Central memory CD8-positive, alpha-beta T cell (primary cell): Measurements from ENCODE around the gene TUT4.

Experiments
- ATAC-seq: fragments of 150-1000 bp; cut with Tn5 transposase; replicated peaks from 2 replicates; pipeline ENCODE4 v1.10.0; 2022; ENCODE audit warnings: mild to moderate bottlenecking, moderate FRiP score, moderate number of reproducible peaks; ENCODE audit not compliant: poor library complexity, severe bottlenecking; ENCODE audit errors: extremely low read depth
- DNase-seq, 2 donors: peaks; one replicate each; pipeline ENCODE4 v3.0.0; 2021; ENCODE audit warnings: low spot score in 2 of 2
- H3K27ac Mint-ChIP-seq: one replicate; pipeline ENCODE4 v1.8.0; 2022; ENCODE audit warnings: low read depth, mild to moderate bottlenecking, moderate library complexity, mixed read lengths
- H3K27me3 Mint-ChIP-seq: one replicate; pipeline ENCODE4 v1.8.0; 2022; ENCODE audit warnings: mixed read lengths
- H3K36me3 Mint-ChIP-seq: one replicate; pipeline ENCODE4 v1.8.0; 2022; ENCODE audit warnings: mild to moderate bottlenecking, moderate library complexity, mixed read lengths; ENCODE audit not compliant: insufficient read depth
- H3K4me1 Mint-ChIP-seq: one replicate; pipeline ENCODE4 v1.8.0; 2022; ENCODE audit warnings: mixed read lengths
- H3K4me3 Mint-ChIP-seq: one replicate; pipeline ENCODE4 v1.8.0; 2022; ENCODE audit warnings: mild to moderate bottlenecking, moderate library complexity, mixed read lengths
- H3K9me3 Mint-ChIP-seq: one replicate; pipeline ENCODE4 v1.8.0; 2022; ENCODE audit warnings: mixed read lengths

The TUT4 gene

GRCh38 chr1:52552505-52553361 is at the start of gene TUT4:
Gene TUT4 (minus strand): TSS chr1:52553092. CDS start chr1:52526280, 26,812 bp downstream.
- ATAC-seq (peak; percentile 48), DNase-seq (peak; percentile 40 to 47)
- H3K27me3 Mint-ChIP-seq, result no peaks in the 10 kb centered on the region
- H3K36me3 Mint-ChIP-seq, result peaks cover 12% of the 10 kb centered on the region
- H3K4me3 Mint-ChIP-seq, result no peak within 1 kb of the TSS
- H3K27ac Mint-ChIP-seq, result no peak within 1 kb of the TSS
- no peaks in the 10 kb centered on the region for H3K9me3 Mint-ChIP-seq
- H3K4me1 Mint-ChIP-seq, result peaks cover 25% of the 10 kb centered on the region

GRCh38 chr1:52601991-52602855 is 49.3 kb upstream of the TUT4 start, which contains the start of gene GPX7:
Gene GPX7 (plus strand): TSS chr1:52602371. CDS start chr1:52602410, 39 bp downstream.
- H3K4me1 Mint-ChIP-seq, result peaks cover 47% of the 10 kb centered on the region
- H3K27me3 Mint-ChIP-seq, result no peaks in the 10 kb centered on the region
- H3K9me3 Mint-ChIP-seq, result no peaks in the 10 kb centered on the region
- peak within 1 kb of the TSS; percentile 88 for H3K4me3 Mint-ChIP-seq
- peaks cover 14% of the 10 kb centered on the region for H3K36me3 Mint-ChIP-seq
- H3K27ac Mint-ChIP-seq, result peak within 1 kb of the TSS; percentile 94
- DNase-seq, result peak; percentile 37 to 52
- ATAC-seq, result peak; percentile 73

GRCh38 chr1:52601519-52601918 is 48.6 kb upstream of the TUT4 start:
- Mint-ChIP-seq H3K4me3 (peak overlapping the region; percentile 88), H3K27ac (peak overlapping the region; percentile 88), H3K9me3 (no peaks in the 10 kb centered on the region), H3K4me1 (peaks cover 42% of the 10 kb centered on the region), H3K27me3 (no peaks in the 10 kb centered on the region), H3K36me3 (peaks cover 16% of the 10 kb centered on the region)
- no peak for ATAC-seq
- no peak for DNase-seq

DNA sequence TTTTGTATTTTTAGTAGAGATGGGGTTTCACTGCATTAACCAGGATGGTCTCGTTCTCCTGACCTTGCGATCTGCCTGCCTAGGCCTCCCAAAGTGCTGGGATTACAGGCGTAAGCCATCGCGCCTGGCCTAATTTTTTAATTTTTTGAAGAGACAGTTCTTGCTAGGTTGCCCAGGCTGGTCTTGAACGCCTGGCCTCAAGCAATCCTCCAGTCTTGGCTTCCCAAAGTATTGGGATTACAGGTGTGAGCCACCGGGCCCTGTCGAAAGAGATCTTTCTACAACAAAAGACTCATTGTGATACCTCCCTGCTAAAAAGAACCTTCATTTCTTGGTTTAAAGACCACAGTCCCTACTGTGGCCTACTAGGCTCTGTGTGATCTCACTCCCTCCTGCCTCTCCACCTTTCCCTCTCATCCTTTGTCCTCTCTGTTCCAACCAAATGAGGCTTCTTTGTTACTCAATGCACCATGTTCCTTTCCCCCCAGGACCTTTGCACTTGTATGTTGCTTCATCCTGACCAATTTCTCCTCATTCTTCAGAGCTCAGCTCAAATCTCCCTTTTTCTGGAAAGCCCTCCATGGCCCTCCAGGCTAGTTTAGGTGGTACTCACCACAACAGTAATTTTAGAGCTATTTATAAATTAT is 47.8 kb upstream of the TUT4 start:
- Mint-ChIP-seq H3K4me3 (peak overlapping the region; percentile 88), H3K27ac (no peak overlapping the region), H3K27me3 (no peaks in the 10 kb centered on the region), H3K9me3 (no peaks in the 10 kb centered on the region), H3K4me1 (peaks cover 33% of the 10 kb centered on the region), H3K36me3 (peaks cover 12% of the 10 kb centered on the region)
- DNase-seq (no peak), ATAC-seq (no peak)

GRCh38 chr1:52599236-52599635 is 46.3 kb upstream of the TUT4 start:
- no peaks in the 10 kb centered on the region for H3K9me3 Mint-ChIP-seq
- H3K4me1 Mint-ChIP-seq, result peaks cover 28% of the 10 kb centered on the region
- no peak overlapping the region for H3K27ac Mint-ChIP-seq
- DNase-seq (no peak), ATAC-seq (no peak)
- H3K27me3 Mint-ChIP-seq, result no peaks in the 10 kb centered on the region
- no peak overlapping the region for H3K4me3 Mint-ChIP-seq
- H3K36me3 Mint-ChIP-seq, result peaks cover 12% of the 10 kb centered on the region

GRCh38 chr1:52598729-52599128 is 45.8 kb upstream of the TUT4 start:
- Mint-ChIP-seq H3K9me3 (no peaks in the 10 kb centered on the region), H3K4me3 (no peak overlapping the region), H3K4me1 (peaks cover 23% of the 10 kb centered on the region), H3K27ac (no peak overlapping the region), H3K27me3 (no peaks in the 10 kb centered on the region), H3K36me3 (peaks cover 12% of the 10 kb centered on the region)
- no peak for ATAC-seq
- DNase-seq, result no peak

DNA sequence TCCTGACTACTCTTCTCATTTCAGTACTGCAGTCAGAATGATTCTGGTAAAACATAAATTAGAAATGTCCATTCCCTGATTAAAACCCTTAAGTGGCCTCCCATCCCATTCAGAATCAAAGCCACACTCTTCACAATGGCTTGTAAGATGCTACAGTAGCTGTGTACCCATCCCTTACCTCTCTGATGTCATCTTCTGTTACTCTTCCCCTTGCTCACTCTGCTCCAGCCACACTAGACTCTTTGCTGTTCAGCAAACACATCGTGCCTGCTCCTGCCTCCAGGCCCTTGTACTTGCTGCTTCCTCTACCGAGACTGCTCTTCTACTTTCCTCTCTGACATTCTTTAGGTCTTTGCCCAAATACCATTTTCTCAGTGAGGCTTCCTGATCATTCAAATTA is 45.0 kb upstream of the TUT4 start:
- Mint-ChIP-seq H3K9me3 (no peaks in the 10 kb centered on the region), H3K27ac (no peak overlapping the region), H3K4me3 (no peak overlapping the region), H3K27me3 (no peaks in the 10 kb centered on the region), H3K36me3 (peaks cover 10% of the 10 kb centered on the region), H3K4me1 (peaks cover 15% of the 10 kb centered on the region)
- DNase-seq (no peak), ATAC-seq (no peak)

GRCh38 chr1:52595061-52595460 is 42.2 kb upstream of the TUT4 start:
- no peak overlapping the region for H3K27ac Mint-ChIP-seq
- no peaks in the 10 kb centered on the region for H3K27me3 Mint-ChIP-seq
- ATAC-seq (no peak), DNase-seq (no peak)
- H3K36me3 Mint-ChIP-seq, result peaks cover 2% of the 10 kb centered on the region
- no peaks in the 10 kb centered on the region for H3K4me1 Mint-ChIP-seq
- H3K9me3 Mint-ChIP-seq, result no peaks in the 10 kb centered on the region
- no peak overlapping the region for H3K4me3 Mint-ChIP-seq

- Mint-ChIP-seq H3K27ac (no peak overlapping the region), H3K4me3 (no peak overlapping the region), H3K9me3 (no peaks in the 10 kb centered on the region), H3K36me3 (peaks cover 2% of the 10 kb centered on the region), H3K4me1 (no peaks in the 10 kb centered on the region), H3K27me3 (no peaks in the 10 kb centered on the region)
- ATAC-seq, result no peak
- no peak for DNase-seq
These were observed 40.6 kb upstream of the TUT4 start for GRCh38 chr1:52593495-52593894.

- Mint-ChIP-seq H3K27ac (no peak overlapping the region), H3K9me3 (no peaks in the 10 kb centered on the region), H3K4me1 (no peaks in the 10 kb centered on the region), H3K27me3 (no peaks in the 10 kb centered on the region), H3K36me3 (peaks cover 2% of the 10 kb centered on the region), H3K4me3 (no peak overlapping the region)
- no peak for ATAC-seq
- no peak for DNase-seq
These were observed 39.9 kb upstream of the TUT4 start for GRCh38 chr1:52592637-52593323.

- Mint-ChIP-seq H3K36me3 (no peaks in the 10 kb centered on the region), H3K4me1 (no peaks in the 10 kb centered on the region), H3K4me3 (no peak overlapping the region), H3K9me3 (no peaks in the 10 kb centered on the region), H3K27me3 (no peaks in the 10 kb centered on the region), H3K27ac (no peak overlapping the region)
- no peak for DNase-seq
- ATAC-seq, result no peak
These were observed 37.4 kb upstream of the TUT4 start for GRCh38 chr1:52590266-52590665.

- Mint-ChIP-seq H3K27me3 (no peaks in the 10 kb centered on the region), H3K9me3 (no peaks in the 10 kb centered on the region), H3K27ac (no peak overlapping the region), H3K36me3 (no peaks in the 10 kb centered on the region), H3K4me3 (no peak overlapping the region), H3K4me1 (no peaks in the 10 kb centered on the region)
- ATAC-seq (no peak), DNase-seq (no peak)
These were observed 35.6 kb upstream of the TUT4 start for GRCh38 chr1:52588535-52588934.
